ENCODE results near the gene YKT6.

The YKT6 gene

GRCh38 chr7:44216521-44217222 is 15.9 kb downstream of the YKT6 start:
- Histone ChIP-seq H3K9ac (ENCODE audit: low read depth, low read length, poor library complexity, severe bottlenecking) (no peak overlapping the region), H3F3A (ENCODE audit: low read depth) (no peaks in the 10 kb centered on the region), H3K4me1 (ENCODE audit: insufficient read depth, low read length, poor library complexity, severe bottlenecking) (no peaks in the 10 kb centered on the region), H3K36me3 (ENCODE audit: insufficient read depth, low read length) (peaks cover 21% of the 10 kb centered on the region), H2AFZ (ENCODE audit: low read length) (no peak overlapping the region), H3K79me2 (ENCODE audit: insufficient read depth, low read length) (no peaks in the 10 kb centered on the region), H3K9me3 (ENCODE audit: insufficient read depth, low read depth, low read length) (no peaks in the 10 kb centered on the region), H4K20me1 (ENCODE audit: insufficient read depth, low read length, poor library complexity, severe bottlenecking) (no peaks in the 10 kb centered on the region), H3K27me3 (ENCODE audit: insufficient read depth, low read length, poor library complexity, severe bottlenecking) (no peaks in the 10 kb centered on the region), H3K4me2 (ENCODE audit: low read depth, low read length, poor library complexity, severe bottlenecking) (no peak overlapping the region), H3K4me3 (ENCODE audit: low read length, poor library complexity, severe bottlenecking) (no peak overlapping the region), H3K9me2 (replicated peaks; ENCODE audit: low read depth, low read length) (no peaks in the 10 kb centered on the region)
- TF ChIP-seq CTCF (conservative IDR thresholded peaks at IDR 0.05; ENCODE audit: low read length) (no peak), EZH2phosphoT487 (IDR thresholded peaks at IDR 0.05; ENCODE audit: borderline replicate concordance) (no peak)

- TF ChIP-seq EZH2phosphoT487 (IDR thresholded peaks at IDR 0.05; ENCODE audit: borderline replicate concordance) (no peak), CTCF (conservative IDR thresholded peaks at IDR 0.05; ENCODE audit: low read length) (no peak)
- H3K9me2 ChIP-seq (replicated peaks; ENCODE audit: low read depth, low read length): no peaks in the 10 kb centered on the region
- H3K4me1 ChIP-seq (ENCODE audit: insufficient read depth, low read length, poor library complexity, severe bottlenecking): no peaks in the 10 kb centered on the region
- no peak overlapping the region for H2AFZ ChIP-seq (ENCODE audit: low read length)
- no peaks in the 10 kb centered on the region for H4K20me1 ChIP-seq (ENCODE audit: insufficient read depth, low read length, poor library complexity, severe bottlenecking)
- no peak overlapping the region for H3K9ac ChIP-seq (ENCODE audit: low read depth, low read length, poor library complexity, severe bottlenecking)
- H3K79me2 ChIP-seq (ENCODE audit: insufficient read depth, low read length): no peaks in the 10 kb centered on the region
- H3K9me3 ChIP-seq (ENCODE audit: insufficient read depth, low read depth, low read length): no peaks in the 10 kb centered on the region
- H3K36me3 ChIP-seq (ENCODE audit: insufficient read depth, low read length): peaks cover 15% of the 10 kb centered on the region; the same call in 1 of the 2 replicates
- H3K4me3 ChIP-seq (ENCODE audit: low read length, poor library complexity, severe bottlenecking): no peak overlapping the region
- no peaks in the 10 kb centered on the region for H3K27me3 ChIP-seq (ENCODE audit: insufficient read depth, low read length, poor library complexity, severe bottlenecking)
- no peaks in the 10 kb centered on the region for H3F3A ChIP-seq (ENCODE audit: low read depth)
- no peak overlapping the region for H3K4me2 ChIP-seq (ENCODE audit: low read depth, low read length, poor library complexity, severe bottlenecking)
These were observed 16.5 kb downstream of the YKT6 start for GRCh38 chr7:44217223-44217714.

- H3K36me3 ChIP-seq (ENCODE audit: insufficient read depth, low read length): peaks cover 11% of the 10 kb centered on the region; the same call in 1 of the 2 replicates
- no peak overlapping the region for H3K4me3 ChIP-seq (ENCODE audit: low read length, poor library complexity, severe bottlenecking)
- no peaks in the 10 kb centered on the region for H3K79me2 ChIP-seq (ENCODE audit: insufficient read depth, low read length)
- no peak overlapping the region for H3K9ac ChIP-seq (ENCODE audit: low read depth, low read length, poor library complexity, severe bottlenecking)
- no peaks in the 10 kb centered on the region for H4K20me1 ChIP-seq (ENCODE audit: insufficient read depth, low read length, poor library complexity, severe bottlenecking)
- H3K9me2 ChIP-seq (replicated peaks; ENCODE audit: low read depth, low read length): no peaks in the 10 kb centered on the region
- no peak overlapping the region for H3K4me2 ChIP-seq (ENCODE audit: low read depth, low read length, poor library complexity, severe bottlenecking)
- no peaks in the 10 kb centered on the region for H3F3A ChIP-seq (ENCODE audit: low read depth)
- H3K9me3 ChIP-seq (ENCODE audit: insufficient read depth, low read depth, low read length): no peaks in the 10 kb centered on the region
- no peak overlapping the region for H2AFZ ChIP-seq (ENCODE audit: low read length)
- H3K4me1 ChIP-seq (ENCODE audit: insufficient read depth, low read length, poor library complexity, severe bottlenecking): no peaks in the 10 kb centered on the region
- no peaks in the 10 kb centered on the region for H3K27me3 ChIP-seq (ENCODE audit: insufficient read depth, low read length, poor library complexity, severe bottlenecking)
- TF ChIP-seq CTCF (conservative IDR thresholded peaks at IDR 0.05; ENCODE audit: low read length): no peak
- no peak for TF ChIP-seq EZH2phosphoT487 (IDR thresholded peaks at IDR 0.05; ENCODE audit: borderline replicate concordance)
These were observed 17.1 kb downstream of the YKT6 start for GRCh38 chr7:44217852-44218402.
